K562 (cell line): ENCODE results near the gene ENSA. TPM values are rescaled to one million over a fixed set of nuclear protein-coding genes. Genes with fewer than 3 reads are reported as not detected.
A peak's percentile ranks its signal among the peaks of the same experiment; 100 is the strongest.

Experiments used
- BHLHE40 ChIP-seq: IDR thresholded peaks from 2 replicates; pipeline ENCODE4 v1.6.1; 2011; ENCODE audit warnings: low read length, improper control_type of control experiment
- CBFA2T2 ChIP-seq: fragments of 450-650 bp; conservative IDR thresholded peaks from 2 replicates; pipeline ENCODE4 v1.6.1; 2017; ENCODE audit warnings: mild to moderate bottlenecking
- E2F6 ChIP-seq, 2 experiments: IDR thresholded peaks; 2 replicates each; pipeline ENCODE4 v1.6.1; 2011; ENCODE audit warnings: borderline replicate concordance in 1 of 2, control low read depth in 1 of 2, low read depth in 1 of 2, low read length in 1 of 2, mild to moderate bottlenecking in 1 of 2, mixed read lengths in 1 of 2, moderate library complexity in 1 of 2; ENCODE audit not compliant: insufficient read depth in 1 of 2, insufficient read length in 1 of 2, poor library complexity in 1 of 2, severe bottlenecking in 1 of 2; ENCODE audit errors: extremely low read depth in 1 of 2
- HCFC1 ChIP-seq: IDR thresholded peaks from 2 replicates; pipeline ENCODE4 v1.6.1; 2012; ENCODE audit warnings: low read depth, low read length, improper control_type of control experiment
- HNRNPLL ChIP-seq: fragments of 200-400 bp; formaldehyde crosslinking; IDR thresholded peaks from 2 replicates; pipeline ENCODE4 v1.6.1; 2017; ENCODE audit warnings: low read length, low read depth, mild to moderate bottlenecking; ENCODE audit not compliant: poor library complexity, severe bottlenecking
- ILF3 ChIP-seq: fragments of 450-650 bp; IDR thresholded peaks from 2 replicates; pipeline ENCODE4 v1.6.1; 2018; ENCODE audit warnings: antibody characterized with exemption, mild to moderate bottlenecking, moderate library complexity, borderline replicate concordance
- NBN ChIP-seq: fragments of 450-650 bp; IDR thresholded peaks from 2 replicates; pipeline ENCODE4 v1.6.1; 2016; ENCODE audit warnings: low read depth, mild to moderate bottlenecking
- NR1H2 ChIP-seq: sonication (generic); formaldehyde crosslinking; IDR thresholded peaks from 2 replicates; pipeline ENCODE4 v1.4.0; 2020; ENCODE audit warnings: mild to moderate bottlenecking, missing genetic modification reagents
- NR2C2 ChIP-seq, 2 experiments: fragments of 200-800 bp in 1 of 2; sonication (Bioruptor generic) in 1 of 2; sonication (generic) in 1 of 2; formaldehyde crosslinking in 1 of 2; IDR thresholded peaks; 2 replicates each; pipeline versions ENCODE4 v1.6.1 to v1.8.0; 2016 to 2022; ENCODE audit warnings: mild to moderate bottlenecking in 1 of 2, missing compliant biosample characterization in 1 of 2, missing genetic modification characterization in 1 of 2, missing genetic modification reagents in 1 of 2
- PATZ1 ChIP-seq: fragments of 250-450 bp; sonication (Bioruptor Pico); IDR thresholded peaks from 2 replicates; pipeline ENCODE4 v1.5.0; 2020; ENCODE audit warnings: mild to moderate bottlenecking, borderline replicate concordance
- SIN3B ChIP-seq: fragments of 450-650 bp; IDR thresholded peaks from 2 replicates; pipeline ENCODE4 v1.6.1; 2017; ENCODE audit warnings: low read depth, mild to moderate bottlenecking, moderate library complexity
- TCF15 ChIP-seq: fragments of 250-450 bp; sonication (Bioruptor Pico); IDR thresholded peaks from 2 replicates; pipeline ENCODE4 v1.8.0; 2022; ENCODE audit warnings: moderate library complexity, mild to moderate bottlenecking, inconsistent platforms
- TCF3 ChIP-seq: sonication (generic); formaldehyde crosslinking; IDR thresholded peaks from 2 replicates; pipeline ENCODE4 v1.4.0; 2020; ENCODE audit warnings: mild to moderate bottlenecking, missing genetic modification reagents
- TRIM25 ChIP-seq: fragments of 450-650 bp; IDR thresholded peaks from 2 replicates; pipeline ENCODE4 v1.7.0; 2016; ENCODE audit warnings: borderline replicate concordance
- USF2 ChIP-seq: sonication (generic); formaldehyde crosslinking; IDR thresholded peaks from 2 replicates; pipeline ENCODE4 v1.5.0; 2020; ENCODE audit warnings: missing genetic modification reagents
- ZBTB8A ChIP-seq: fragments of 450-650 bp; IDR thresholded peaks from 2 replicates; pipeline ENCODE4 v1.6.1; 2018; ENCODE audit warnings: mild to moderate bottlenecking, moderate library complexity; ENCODE audit not compliant: partially characterized antibody
- ZNF121 ChIP-seq: sonication (generic); formaldehyde crosslinking; conservative IDR thresholded peaks from 2 replicates; pipeline ENCODE4 v1.8.0; 2022; ENCODE audit warnings: missing genetic modification reagents
- ZNF449 ChIP-seq: fragments of 250-450 bp; sonication (Bioruptor Pico); IDR thresholded peaks from 2 replicates; pipeline ENCODE4 v1.8.0; 2022; ENCODE audit warnings: moderate library complexity, mild to moderate bottlenecking, inconsistent platforms
- polyA plus RNA-seq, 8 experiments: library from polyadenylated mRNA; depleted of rRNA in 4 of 8; stranded (reverse) in 5 of 8; unstranded in 3 of 8; fragments of >200 nt; fragmentation: Nextera tagmentation in 2 of 8; fragmentation: Illumina TruSeq in 1 of 8; extraction: Ambion mirVana in 2 of 8; extraction: Trizol in 1 of 8; gene quantifications; 2 replicates each; pipeline versions ENCODE4 v1.2.1 to v1.2.3, GENCODE V29; 2011 to 2014; ENCODE audit warnings: inconsistent platforms in 1 of 8, missing spikeins in 1 of 8
- total RNA-seq, 7 experiments: library from RNA; depleted of rRNA in 6 of 7; stranded (reverse); fragments of >200 nt in 6 of 7; fragmentation: Illumina TruSeq in 2 of 7; extraction: Trizol in 2 of 7; gene quantifications; 2 replicates each; pipeline versions ENCODE4 v1.2.1 to v1.2.3, GENCODE V29; 2011 to 2021; ENCODE audit warnings: low replicate concordance in 1 of 7

Gene ENSA
- total and polyA plus RNA-seq, 9 of the 15 experiments (the other 6 are each of a cell fraction or from before 2014, with no cell fraction given) = 68.1 to 605 (median 188) TPM

GRCh38 chr1:150629115-150629928 is at the start of gene ENSA (continued):
- no peak for TF ChIP-seq TRIM25
- peak in 1 of 2 experiments; percentile 37 for TF ChIP-seq E2F6 (IDR thresholded peaks at IDR 0.05; ENCODE audit: borderline replicate concordance in 1 of 2, extremely low read depth in 1 of 2, insufficient read depth in 1 of 2, insufficient read length in 1 of 2, low read depth in 1 of 2, low read length in 1 of 2, poor library complexity in 1 of 2, severe bottlenecking in 1 of 2)
- TF ChIP-seq ZNF121 (CRISPR knock-in tag) = no peak
- peak; percentile 51; the same call in 1 of the 2 replicates for TF ChIP-seq SIN3B
- peak; percentile 68 for TF ChIP-seq NBN
- TF ChIP-seq PATZ1 (CRISPR knock-in tag) = no peak
- no peak for TF ChIP-seq ZNF449 (CRISPR knock-in tag)
- TF ChIP-seq USF2 (CRISPR knock-in tag) = no peak
- no peak for TF ChIP-seq CBFA2T2
- TF ChIP-seq TCF15 (CRISPR knock-in tag) = 0 out of 2 replicates have a peak, but pooled peaks have one; percentile 41
- no peak for TF ChIP-seq NR2C2 (CRISPR knock-in tag; IDR thresholded peaks at IDR 0.05)
- no peak; the same call in 1 of the 2 replicates for TF ChIP-seq NR2C2 (tag; IDR thresholded peaks at IDR 0.05)
- peak; percentile 76 for TF ChIP-seq HNRNPLL
- TF ChIP-seq ILF3 = no peak
- no peak for TF ChIP-seq NR1H2 (CRISPR knock-in tag)
- no peak for TF ChIP-seq ZBTB8A
- peak; percentile 49 for TF ChIP-seq HCFC1
- no peak for TF ChIP-seq TCF3 (CRISPR knock-in tag)
- TF ChIP-seq BHLHE40 = peak; percentile 59
